Measurements from ENCODE around the gene GRIN2C.
"Not testable (repeated sequence)": the region's sequence is repeated elsewhere in the genome, so short reads cannot be mapped to it uniquely, and the experiment has no call there.

Gene GRIN2C

GRCh38 chr17:74859459-74860228 lies at the start of gene GRIN2C:
Gene GRIN2C (minus strand): TSS chr17:74859885. CDS start chr17:74855092, 4,793 bp downstream.
- DNase-seq, result no peak

DNA sequence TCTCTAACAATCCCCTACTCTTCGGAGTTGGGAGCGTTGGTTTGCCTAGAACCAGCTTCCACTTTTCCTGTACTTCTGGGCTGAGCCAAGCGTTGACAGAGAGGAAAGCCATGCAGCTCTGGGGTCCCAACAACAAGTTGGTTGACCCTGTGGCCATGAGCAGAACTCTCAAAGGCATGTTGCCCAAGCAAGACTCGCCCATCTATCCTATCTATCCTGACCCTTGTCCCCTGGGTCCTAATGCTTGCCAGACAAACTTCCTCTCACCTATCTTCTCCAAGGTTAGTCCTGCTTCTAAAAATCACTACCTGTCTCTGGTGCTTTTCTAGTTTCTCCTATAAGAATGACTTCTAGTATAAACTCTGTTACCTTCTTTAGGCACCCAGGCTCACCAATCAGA lies 49.4 kb upstream of the GRIN2C start:
- DNase-seq, result not testable (repeated sequence)

GRCh38 chr17:74907012-74907411 lies 47.3 kb upstream of the GRIN2C start:
- no peak for DNase-seq

DNA sequence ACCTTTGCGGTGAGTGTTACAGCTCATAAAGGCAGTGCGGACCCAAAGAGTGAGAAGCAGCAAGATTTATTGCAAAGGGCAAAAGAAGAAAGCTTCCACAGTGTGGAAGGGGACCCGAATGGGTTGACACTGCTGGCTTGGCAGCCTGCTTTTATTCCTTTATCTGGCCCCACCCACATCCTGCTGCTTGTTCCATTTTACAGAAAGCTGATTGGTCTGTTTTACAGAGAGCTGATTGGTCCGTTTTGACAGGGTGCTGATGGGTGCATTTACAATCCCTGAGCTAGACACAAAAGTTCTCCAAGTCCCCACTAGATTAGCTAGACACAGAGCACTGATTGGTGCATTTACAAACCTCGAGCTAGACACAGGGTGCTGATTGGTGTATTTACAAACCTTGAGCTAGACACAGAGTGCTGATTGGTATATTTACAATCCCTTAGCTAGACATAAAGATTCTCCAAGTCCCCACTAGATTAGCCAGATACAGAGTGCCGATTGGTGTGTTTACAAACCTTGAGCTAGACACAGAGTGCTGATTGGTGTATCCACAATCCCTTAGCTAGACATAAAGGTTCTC lies 46.6 kb upstream of the GRIN2C start:
- DNase-seq, result not testable (repeated sequence)

DNA sequence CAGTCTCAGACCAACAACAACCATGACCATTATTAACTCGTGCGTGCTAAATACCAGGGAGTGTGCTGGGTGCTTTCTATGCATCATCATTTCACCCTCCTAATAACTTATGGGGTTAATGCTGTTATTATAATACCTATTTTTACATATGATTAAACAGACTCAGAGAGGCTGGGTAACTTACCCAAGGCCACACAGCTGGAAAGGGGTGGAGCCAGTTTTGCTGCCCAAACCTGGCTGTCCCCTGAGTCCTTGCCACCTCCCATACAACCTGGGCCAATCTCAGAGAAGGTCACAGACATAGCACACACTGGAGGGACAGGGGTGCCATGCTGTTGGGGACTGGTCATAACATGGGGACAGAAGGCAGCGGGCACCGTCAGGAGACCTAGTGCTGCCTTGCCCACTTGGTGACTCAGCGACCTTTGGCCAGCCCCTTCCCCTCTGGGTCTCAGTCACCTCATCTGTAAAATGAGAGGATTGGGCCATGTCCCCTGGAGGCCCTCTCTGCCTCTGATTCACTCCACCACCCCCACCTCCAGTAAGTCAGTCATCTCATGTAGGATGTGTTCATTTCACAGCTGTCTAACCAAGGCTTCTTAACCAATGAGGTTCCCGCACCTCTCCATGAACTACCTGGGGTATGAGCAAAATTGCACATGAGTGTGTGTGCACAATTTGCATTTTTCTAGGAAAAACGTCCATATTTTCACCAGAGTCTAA lies 45.2 kb upstream of the GRIN2C start:
- no peak for DNase-seq

DNA sequence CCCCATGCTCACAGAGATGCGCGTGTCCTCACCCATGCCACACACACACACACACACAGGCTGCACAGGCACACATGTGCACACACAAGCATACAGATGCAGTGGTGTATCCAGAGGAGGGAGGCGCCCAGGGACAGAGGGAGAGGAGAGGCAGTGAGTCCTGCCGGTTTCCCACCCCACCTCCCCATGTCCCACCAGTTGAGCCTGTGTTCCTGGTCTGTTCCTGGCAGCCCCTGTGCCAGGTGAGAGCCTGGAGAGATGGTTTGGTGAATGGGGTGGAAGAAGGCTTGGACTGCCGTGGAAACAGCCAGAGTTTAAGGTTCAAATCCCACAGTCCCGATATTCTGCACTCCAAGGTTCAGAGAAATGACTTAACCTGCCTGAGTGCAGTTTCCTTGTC lies 44.0 kb upstream of the GRIN2C start:
- no peak for DNase-seq

GRCh38 chr17:74903034-74903433 lies 43.3 kb upstream of the GRIN2C start:
- DNase-seq, result no peak

- no peak for DNase-seq
Observed at GRCh38 chr17:74901353-74902135, 41.9 kb upstream of the GRIN2C start.

GRCh38 chr17:74900208-74900607 lies 40.5 kb upstream of the GRIN2C start:
- no peak for DNase-seq

DNA sequence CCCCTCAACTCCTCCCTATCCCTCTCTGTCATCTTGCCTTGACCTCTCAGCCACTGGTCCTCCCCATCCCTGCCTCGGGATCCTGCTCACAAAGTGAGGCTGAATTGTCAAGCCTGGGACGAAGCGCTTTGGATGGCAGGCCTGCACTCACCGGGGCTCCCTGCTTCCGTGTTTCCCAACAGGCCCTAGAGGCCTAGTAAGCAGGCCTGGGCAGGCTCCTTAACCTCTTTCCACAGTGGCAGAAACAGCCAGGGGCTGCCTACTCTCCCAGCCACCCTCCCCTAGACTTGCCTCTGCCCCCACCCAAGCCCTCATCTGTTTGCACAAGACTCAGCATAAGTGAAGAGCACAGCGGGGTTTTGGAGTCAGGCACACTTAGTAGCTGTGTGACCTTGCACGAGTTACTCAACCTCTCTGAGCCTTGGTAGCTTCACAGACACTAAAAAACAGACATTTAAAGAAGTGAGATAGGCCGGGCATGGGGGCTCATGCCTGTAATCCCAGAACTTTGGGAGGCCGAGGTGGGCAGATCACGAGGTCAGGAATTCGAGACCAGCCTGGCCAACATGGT lies 38.8 kb upstream of the GRIN2C start:
- no peak for DNase-seq

DNA sequence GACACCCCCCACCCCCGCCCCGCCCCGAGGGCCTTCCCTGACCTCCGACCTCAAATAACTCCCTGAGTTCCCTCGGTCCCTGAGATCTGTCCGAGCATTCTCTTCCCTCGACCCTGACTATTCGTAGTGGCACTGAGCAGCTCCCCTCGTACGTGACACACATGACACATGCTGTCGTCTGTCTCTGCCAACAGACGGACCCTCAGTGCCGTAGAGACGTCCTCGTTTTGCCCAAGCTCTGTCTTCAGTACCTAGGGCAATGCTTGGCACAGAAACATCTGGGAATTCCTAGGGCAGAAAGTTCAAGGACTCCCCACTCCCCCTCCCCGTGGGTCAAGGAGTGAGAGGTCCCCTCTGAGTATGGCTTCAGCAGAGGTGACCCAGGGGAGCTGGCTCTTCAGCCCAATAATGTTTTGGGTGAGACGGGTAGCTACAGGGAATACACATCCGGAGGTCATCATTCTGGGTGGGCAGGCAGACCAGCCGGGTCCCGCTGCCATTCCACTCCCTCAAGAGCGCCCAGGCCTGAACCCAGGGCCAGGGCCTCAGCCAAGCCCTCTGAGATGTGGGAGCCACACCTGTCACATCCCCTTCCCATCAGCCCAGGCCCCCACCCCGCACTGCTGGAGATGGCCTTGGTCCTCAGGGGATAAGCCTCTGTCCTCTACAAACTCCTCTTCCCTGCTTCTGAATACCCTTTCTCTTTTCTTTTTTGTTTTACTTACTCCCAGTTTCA lies 34.4 kb upstream of the GRIN2C start:
- DNase-seq, result no peak

- DNase-seq, result no peak
Observed at GRCh38 chr17:74892974-74893911, 33.6 kb upstream of the GRIN2C start, which contains the start of gene FADS6. Gene FADS6 (minus strand): TSS chr17:74893633. CDS start chr17:74893595, 38 bp downstream.

DNA sequence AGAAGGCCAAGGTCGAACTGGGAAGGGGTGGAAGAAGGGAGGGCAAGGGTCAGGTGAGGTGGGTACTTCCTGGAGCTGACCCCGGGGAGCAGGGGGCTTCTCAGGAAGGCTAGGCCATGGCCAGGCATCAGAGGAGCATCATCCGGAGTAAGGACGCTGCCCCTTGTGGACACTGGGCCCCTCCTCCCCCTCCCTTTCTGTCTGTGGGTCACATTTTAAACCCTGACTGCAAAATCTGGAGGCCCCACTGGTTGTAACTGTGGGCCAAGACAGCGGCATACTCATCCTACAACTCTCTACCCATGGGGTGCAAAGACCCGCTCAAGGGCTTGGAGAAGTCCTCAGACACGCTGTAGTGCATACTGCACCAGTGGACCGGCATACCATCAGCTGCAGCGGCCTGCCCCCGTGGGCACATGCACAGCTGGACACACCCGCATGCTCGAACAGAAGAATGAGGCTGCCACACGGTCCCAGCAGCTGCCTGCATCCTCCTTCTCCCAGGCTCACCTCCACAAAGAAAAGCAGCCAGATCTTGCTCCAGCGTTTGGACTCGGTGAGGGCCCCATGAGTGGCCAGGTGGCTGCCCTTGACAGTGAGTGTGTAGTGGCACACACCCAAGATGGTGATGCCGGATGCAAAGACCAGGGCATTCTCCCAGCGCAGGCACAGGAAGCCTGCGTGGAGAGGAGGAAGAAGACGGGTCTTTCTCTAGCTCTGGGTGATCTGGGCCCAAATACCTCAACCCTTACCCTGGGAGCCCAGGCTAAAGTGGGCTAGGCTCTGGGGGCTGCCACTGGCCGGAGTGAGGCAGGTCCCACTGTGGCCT lies 32.5 kb upstream of the GRIN2C start:
- no peak for DNase-seq

DNA sequence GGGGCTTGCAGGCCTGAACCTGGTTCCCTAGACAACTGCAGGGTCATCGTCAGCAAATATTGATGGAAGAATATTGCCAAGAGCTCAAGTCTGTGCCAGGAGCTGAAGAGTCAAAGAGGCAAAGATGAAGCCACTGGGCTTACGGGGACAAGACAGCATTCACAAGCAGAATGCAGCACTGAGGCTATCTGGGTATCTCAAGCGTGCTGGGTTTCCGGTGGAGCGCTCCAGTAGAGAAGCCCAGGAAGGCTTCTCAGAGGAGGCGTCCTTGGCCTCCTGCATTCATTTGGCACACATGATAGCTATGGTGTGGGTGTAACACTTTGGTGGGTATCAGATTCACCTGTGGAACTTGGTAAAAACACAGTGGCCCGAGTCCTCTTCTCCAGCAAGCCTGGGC lies 30.9 kb upstream of the GRIN2C start:
- no peak for DNase-seq

GRCh38 chr17:74888469-74888868 lies 28.8 kb upstream of the GRIN2C start:
- DNase-seq, result no peak

DNA sequence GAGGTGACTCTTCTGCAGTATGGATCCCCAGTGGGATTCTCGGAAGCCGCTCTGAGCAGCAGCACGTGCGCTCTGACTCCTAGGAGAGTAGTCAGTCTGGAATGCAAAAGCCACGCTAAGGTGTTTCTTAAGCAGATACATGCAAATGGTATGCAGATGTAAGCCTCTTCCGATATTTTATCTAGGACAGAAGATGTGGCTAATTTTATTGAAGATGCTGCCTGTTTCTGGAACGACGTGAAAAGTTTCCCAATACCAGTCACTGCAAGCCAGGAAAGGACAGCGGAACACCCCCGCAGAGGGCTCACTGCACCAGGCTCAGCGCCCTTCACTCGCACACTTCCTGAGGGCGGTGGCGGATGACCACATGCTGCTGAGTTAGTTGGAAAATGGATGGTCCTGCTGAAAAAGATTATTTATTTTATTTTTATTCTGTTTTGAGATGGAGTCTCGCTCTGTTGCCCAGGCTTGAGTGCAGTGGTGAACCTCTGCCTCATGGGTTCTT lies 23.6 kb upstream of the GRIN2C start:
- no peak for DNase-seq

- DNase-seq, result no peak
Observed at GRCh38 chr17:74882517-74883240, 23.0 kb upstream of the GRIN2C start.

DNA sequence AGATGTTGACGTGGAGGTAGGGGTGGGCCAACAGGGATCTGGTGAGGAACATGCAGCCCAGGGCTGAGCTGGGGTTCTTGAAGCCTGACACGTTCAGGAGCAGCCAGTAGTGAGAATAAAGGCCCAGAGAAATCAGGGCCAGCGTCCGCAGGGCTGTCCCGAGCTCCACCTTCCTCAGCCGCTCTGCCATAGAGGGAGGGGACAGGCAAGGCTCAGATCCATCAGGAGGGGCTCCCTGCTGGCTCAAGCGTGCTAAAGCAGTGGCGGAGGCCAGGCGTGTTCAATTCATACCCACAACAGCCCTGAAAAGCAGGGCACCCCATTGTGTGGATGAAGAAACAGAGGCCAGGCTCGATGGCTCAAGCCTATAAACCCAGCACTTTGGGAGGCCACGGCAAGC lies 21.4 kb upstream of the GRIN2C start:
- DNase-seq, result no peak

DNA sequence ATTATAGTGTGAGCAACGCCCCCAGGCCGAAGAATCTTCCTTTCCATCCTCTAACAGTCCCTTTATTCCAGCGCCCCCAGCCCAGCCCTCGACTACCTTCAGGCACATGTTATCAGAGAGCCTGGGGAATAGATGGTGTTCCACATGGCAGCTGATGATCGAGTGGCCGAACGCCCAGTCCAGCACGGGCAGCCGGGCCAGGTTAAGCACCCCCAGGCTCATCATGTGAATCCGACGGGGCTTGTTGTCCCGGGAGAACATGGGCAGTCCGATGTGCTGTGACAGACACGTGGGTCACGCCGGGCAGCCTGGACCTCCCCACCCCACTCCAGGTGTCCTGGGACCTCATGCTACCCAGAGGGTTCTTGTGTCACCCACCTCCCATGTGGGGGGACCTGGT lies 19.6 kb upstream of the GRIN2C start:
- no peak for DNase-seq
